Posterior cingulate gyrus (tissue), 11 donors: ENCODE results near the gene GALNT12.

Source experiments
- DNase-seq, 10 donors: peaks; one replicate each; pipeline versions ENCODE4 v3.0.0 to v3.0.0-alpha.2; 2020 to 2021; ENCODE audit warnings: mixed read lengths in 3 of 10
- intact Hi-C: fragments of 100-400 bp; cut with DNase I; formaldehyde crosslinking; loops from one replicate; pipeline ENCODE4 v1.15.1; 2023

GALNT12 gene

DNA sequence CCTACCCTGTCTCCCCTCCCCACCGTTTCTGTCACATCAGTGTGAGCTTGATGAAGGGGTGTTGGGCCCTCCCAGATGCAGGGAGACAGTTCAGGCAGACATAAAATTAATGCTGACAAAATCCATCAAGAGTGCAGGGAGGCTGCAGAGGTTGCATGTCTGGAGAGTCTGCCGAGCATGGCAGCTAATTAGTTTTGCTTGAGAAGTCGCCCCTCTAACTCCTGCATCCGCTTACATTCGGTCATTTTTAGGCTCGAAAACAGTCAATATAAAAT is 44.9 kb downstream of the GALNT12 start:
- DNase-seq: no peak
- intact Hi-C loops: no loop called here

GRCh38 chr9:98852961-98853360 is 45.5 kb downstream of the GALNT12 start:
- intact Hi-C loops: no loop called here
- DNase-seq: no peak

DNA sequence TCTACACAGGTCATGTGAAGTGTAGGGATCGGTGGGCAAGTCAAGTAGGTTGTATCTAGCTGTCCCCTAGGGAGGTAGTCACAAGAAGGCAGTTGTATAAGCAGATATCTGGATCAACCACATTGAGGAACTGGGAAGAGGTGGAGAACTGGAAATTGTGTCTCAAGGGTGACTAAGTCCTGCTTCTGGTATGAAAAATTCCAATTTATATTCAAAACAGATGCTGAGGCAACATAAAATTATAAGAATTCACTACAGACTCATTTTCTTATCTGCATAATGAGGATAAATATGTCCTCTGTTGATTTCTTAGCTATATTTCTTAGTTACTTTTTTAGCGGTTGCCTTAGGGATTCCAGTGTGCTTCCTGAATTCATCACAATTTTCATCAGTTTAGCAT is 46.8 kb downstream of the GALNT12 start:
- intact Hi-C loops: no loop called here
- no peak for DNase-seq

GRCh38 chr9:98855592-98855991 is 48.1 kb downstream of the GALNT12 start:
- DNase-seq: no peak
- intact Hi-C loops: no loop called here

- intact Hi-C loops: no loop called here
- DNase-seq: peak in 1 of 10 donors; percentile 12
Measured at GRCh38 chr9:98856982-98857381, 49.5 kb downstream of the GALNT12 start.

- DNase-seq: peak in 1 of 10 donors; percentile 39
- intact Hi-C loops: no loop called here
Measured at GRCh38 chr9:98859941-98860340, 52.5 kb downstream of the GALNT12 start.

- intact Hi-C loops: loop anchor here (1.0 kb wide), 2 partner anchors 138 to 279 kb away; no protein-coding TSS in a partner anchor
- DNase-seq: peak in 6 of 10 donors; percentile 26 to 83 (median 46)
Measured at GRCh38 chr9:98860871-98861293, 53.4 kb downstream of the GALNT12 start.

DNA sequence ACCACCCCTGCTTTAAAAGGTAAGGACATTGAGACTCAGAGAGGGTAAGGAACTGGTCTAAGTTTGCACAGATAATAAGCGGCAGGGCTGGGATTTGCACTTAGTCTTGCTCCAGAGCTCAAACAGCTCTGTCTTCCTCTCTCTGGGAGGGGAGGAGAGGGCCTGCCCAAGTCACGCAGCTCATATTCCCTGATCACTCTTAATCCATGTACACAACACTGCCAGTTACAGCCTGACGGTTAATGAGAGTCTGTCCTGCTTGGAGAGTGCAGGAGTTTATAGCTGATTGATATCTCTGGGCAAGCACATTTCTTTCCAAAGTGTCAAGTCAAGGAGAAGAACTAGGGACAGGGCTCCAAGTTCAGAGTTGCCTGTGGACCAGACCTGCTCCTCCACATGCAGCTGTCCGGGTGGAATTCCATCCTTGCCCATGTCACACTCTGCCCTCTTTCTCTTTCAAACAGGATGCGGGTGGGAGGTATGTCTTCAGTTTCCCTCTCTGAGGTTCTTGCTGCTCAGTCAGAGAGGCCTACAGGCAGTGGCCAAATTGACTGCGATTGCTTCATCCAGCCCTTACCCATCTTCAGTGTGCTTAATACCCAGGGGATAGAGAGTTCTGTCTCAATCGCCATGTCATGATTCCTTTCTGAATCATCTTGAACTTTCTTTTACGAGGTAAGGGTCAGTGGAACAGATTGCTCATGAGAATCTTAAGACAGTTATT is 54.5 kb downstream of the GALNT12 start:
- intact Hi-C loops: loop anchor here (1.0 kb wide), 2 partner anchors 137 to 278 kb away; no protein-coding TSS in a partner anchor

GRCh38 chr9:98862936-98863335 is 55.5 kb downstream of the GALNT12 start:
- intact Hi-C loops: no loop called here
- peak in 1 of 10 donors; percentile 16 for DNase-seq

More for the DNA sequence above, 54.5 kb downstream of the GALNT12 start:
- peak in 1 of 10 donors; percentile 22 for DNase-seq

DNA sequence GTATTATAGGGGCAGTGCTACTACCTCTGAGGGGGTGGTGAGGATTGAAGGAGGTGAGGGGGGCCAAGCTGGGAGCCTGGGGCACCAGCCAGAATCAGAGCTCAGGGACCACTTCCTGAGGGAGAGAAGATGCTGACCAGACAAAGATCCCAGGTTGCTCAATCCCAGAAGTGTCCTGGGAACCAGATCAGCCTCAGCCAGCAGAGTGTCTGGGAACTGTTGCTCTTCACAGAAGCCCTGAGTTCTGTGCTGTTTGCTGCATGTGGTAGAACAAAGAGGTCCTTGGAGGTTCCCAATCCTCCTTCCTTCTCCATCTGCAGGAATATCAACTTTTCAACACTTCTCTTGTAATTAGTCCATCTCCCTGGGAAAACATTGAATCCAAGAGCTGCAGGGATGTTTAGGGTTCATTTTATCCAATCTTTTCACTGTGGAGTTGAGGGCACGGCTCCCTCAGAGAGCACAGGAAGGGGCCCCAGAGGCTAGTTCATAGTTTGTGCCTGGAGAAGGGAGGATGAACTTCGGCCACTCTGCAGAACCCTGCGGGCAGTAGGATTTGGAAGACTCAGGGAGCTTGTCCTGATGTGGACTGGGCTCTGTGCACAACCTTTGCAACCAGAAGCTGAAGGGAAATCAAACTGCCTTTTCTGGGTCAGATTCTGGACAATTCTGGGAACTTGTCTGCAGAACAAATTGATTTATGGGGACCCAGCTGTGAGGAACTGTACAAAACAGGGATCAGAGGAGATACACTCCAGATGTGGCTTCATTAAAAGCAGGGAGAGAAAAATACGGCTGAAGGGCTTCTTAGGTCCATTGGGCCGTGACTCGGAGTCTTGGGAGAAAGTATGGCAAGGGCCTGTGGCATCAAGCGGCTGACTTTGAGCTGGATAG is 57.1 kb downstream of the GALNT12 start:
- DNase-seq: peak in 1 of 10 donors; percentile 24
- intact Hi-C loops: no loop called here

DNA sequence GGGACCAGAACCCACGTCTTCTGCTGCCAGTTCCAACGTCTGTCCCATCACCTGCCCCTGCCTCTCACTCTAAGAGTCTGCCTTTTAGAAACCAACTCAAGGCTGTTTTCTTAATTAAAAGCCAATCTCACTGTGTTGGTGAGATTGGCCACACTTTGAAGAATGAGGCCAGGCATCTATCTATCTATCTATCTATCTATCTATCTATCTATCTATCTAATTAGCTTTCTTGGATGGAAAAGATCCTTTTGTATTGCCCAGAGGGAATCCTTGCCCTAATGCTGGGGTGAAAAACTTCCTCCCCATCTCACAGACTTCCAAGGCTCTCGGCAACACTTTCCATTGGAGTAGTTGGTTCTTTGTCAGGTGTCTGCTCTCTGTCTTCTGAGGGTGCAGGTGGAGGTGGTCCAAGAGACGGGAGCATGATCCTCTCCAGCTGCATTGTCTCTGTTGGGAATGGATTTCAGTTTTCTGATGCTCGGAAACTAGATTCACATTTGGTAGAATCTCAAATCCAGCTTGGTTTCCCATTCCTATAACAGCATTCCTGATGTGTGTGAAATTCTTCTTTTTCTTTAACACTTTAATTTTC is 57.9 kb downstream of the GALNT12 start:
- DNase-seq: peak in 1 of 10 donors; percentile 24
- intact Hi-C loops: no loop called here

GRCh38 chr9:98866435-98867102 is 59.1 kb downstream of the GALNT12 start:
- DNase-seq: peak in 1 of 10 donors; percentile 52
- intact Hi-C loops: no loop called here

DNA sequence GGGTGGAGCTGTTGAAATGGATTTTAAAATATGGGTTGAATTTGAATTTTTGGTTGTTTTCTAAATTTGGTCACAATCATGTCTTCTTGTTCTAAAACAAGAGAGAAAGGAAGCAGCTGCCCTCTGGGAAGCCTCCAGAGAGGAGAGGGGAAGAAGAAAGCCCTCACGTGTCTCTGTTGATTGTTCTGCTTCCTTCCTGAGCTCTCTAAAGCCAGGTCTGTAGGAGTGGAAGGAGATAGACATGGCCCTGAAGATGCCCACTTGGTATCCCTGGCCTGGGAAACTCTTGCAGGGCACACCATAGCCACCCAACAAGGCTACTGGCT is 59.6 kb downstream of the GALNT12 start:
- intact Hi-C loops: no loop called here
- DNase-seq: no peak

DNA sequence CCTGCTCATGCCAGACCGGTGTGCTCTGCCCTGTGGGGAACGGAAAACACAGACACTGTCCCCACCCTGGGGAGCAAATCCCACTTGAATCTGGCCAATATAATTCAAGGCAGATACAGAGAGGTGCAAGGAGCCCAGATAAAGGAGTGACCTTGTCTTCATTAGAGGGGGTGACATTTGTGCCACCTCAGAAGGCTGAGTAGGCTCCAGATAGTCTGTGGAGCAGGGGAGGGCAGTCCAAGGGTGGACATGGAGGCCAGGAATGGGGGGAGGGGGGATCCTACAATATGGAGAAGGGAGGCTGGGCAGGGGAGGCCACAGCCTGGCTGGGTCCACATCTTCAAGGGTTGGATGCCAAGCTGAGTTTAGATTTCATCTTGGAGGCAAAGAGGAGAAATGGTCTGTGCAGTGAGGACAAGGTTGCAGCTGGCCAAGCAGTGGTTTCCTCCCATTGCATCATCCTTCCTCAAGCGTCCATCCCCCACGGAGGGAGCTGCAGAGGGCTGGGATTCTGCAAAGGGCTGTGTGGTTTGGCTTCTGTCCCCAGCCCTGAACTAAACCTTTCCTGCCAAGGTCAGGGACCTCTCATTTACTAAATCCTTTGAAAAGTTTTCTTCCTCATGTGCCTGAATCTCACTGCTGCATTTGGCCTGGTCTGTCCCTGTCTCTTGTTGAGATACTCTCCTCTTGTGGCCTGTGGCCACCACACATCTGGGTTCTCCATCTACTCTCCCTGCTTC is 60.1 kb downstream of the GALNT12 start:
- DNase-seq: peak in 6 of 10 donors; percentile 15 to 84 (median 26)
- intact Hi-C loops: no loop called here

GRCh38 chr9:98869078-98869745 is 61.7 kb downstream of the GALNT12 start:
- intact Hi-C loops: no loop called here

GRCh38 chr9:98869866-98870265 is 62.4 kb downstream of the GALNT12 start:
- intact Hi-C loops: no loop called here

More at GRCh38 chr9:98869078-98869745, 61.7 kb downstream of the GALNT12 start:
- peak in 1 of 10 donors; percentile 22 for DNase-seq

GRCh38 chr9:98870782-98871557 is 63.5 kb downstream of the GALNT12 start:
- intact Hi-C loops: no loop called here
- peak in 1 of 10 donors; percentile 68 for DNase-seq

More at GRCh38 chr9:98869866-98870265, 62.4 kb downstream of the GALNT12 start:
- peak in 1 of 10 donors; percentile 47 for DNase-seq

- intact Hi-C loops: no loop called here
- DNase-seq: peak in 1 of 10 donors; percentile 17
Measured at GRCh38 chr9:98871558-98872065, 64.1 kb downstream of the GALNT12 start.
